Neural progenitor cell (in vitro differentiated cells): ENCODE data around the gene MACROD1. TPM values are rescaled to one million over a fixed set of nuclear protein-coding genes. Genes with fewer than 3 reads are reported as not detected.

ENCODE experiments used
- DNase-seq: peaks from one replicate; pipeline ENCODE4 v3.0.0-alpha.2; 2016; ENCODE audit warnings: low spot score
- H2AFZ ChIP-seq: fragments of 200-600 bp; sonication (generic); replicated peaks from 2 replicates; pipeline ENCODE4 v1.6.1; 2016; ENCODE audit warnings: antibody characterized with exemption
- H3F3A ChIP-seq: fragments of 200-600 bp; sonication (generic); 2 replicates; pipeline ENCODE4 v1.6.1; 2016; ENCODE audit warnings: antibody characterized with exemption, low read depth
- H3K27ac ChIP-seq: fragments of 200-600 bp; sonication (generic); 2 replicates; pipeline ENCODE4 v1.5.1; 2016; ENCODE audit warnings: mild to moderate bottlenecking
- H3K27me3 ChIP-seq: fragments of 200-600 bp; sonication (generic); 2 replicates; pipeline ENCODE4 v1.6.1; 2016; ENCODE audit warnings: mild to moderate bottlenecking, moderate library complexity
- H3K36me3 ChIP-seq: fragments of 200-600 bp; sonication (generic); 2 replicates; pipeline ENCODE4 v1.5.1; 2016
- H3K4me1 ChIP-seq: fragments of 200-600 bp; sonication (generic); 2 replicates; pipeline ENCODE4 v1.6.1; 2016; ENCODE audit warnings: mixed run types
- H3K4me2 ChIP-seq: fragments of 200-600 bp; sonication (generic); 2 replicates; pipeline ENCODE4 v1.6.1; 2016
- H3K4me3 ChIP-seq: fragments of 200-600 bp; sonication (generic); 2 replicates; pipeline ENCODE4 v1.5.1; 2016
- H3K79me2 ChIP-seq: fragments of 200-600 bp; sonication (generic); 2 replicates; pipeline ENCODE4 v1.6.1; 2016; ENCODE audit warnings: low read depth
- H3K9ac ChIP-seq: fragments of 200-600 bp; sonication (generic); 2 replicates; pipeline ENCODE4 v1.6.1; 2016
- H3K9me3 ChIP-seq: fragments of 200-600 bp; sonication (generic); 2 replicates; pipeline ENCODE4 v1.5.1; 2016; ENCODE audit warnings: low read depth
- H4K20me1 ChIP-seq: fragments of 200-600 bp; sonication (generic); 2 replicates; pipeline ENCODE4 v1.6.1; 2016; ENCODE audit warnings: low read depth
- H3K27ac Mint-ChIP-seq: 3 replicates; pipeline ENCODE4 v1.8.0; 2021; ENCODE audit warnings: mixed read lengths
- H3K27me3 Mint-ChIP-seq: 2 replicates; pipeline ENCODE4 v1.8.0; 2022; ENCODE audit warnings: low read depth, mild to moderate bottlenecking, inconsistent platforms, moderate library complexity, mixed read lengths; ENCODE audit not compliant: insufficient read depth
- H3K36me3 Mint-ChIP-seq: 3 replicates; pipeline ENCODE4 v1.8.0; 2021; ENCODE audit warnings: mixed read lengths
- H3K4me1 Mint-ChIP-seq: 3 replicates; pipeline ENCODE4 v1.8.0; 2021; ENCODE audit warnings: mixed read lengths
- H3K4me3 Mint-ChIP-seq: 3 replicates; pipeline ENCODE4 v1.8.0; 2021; ENCODE audit warnings: mild to moderate bottlenecking, moderate library complexity, mixed read lengths
- H3K9me3 Mint-ChIP-seq: 3 replicates; pipeline ENCODE4 v1.8.0; 2020; ENCODE audit warnings: mixed read lengths
- EZH2 ChIP-seq: fragments of 200-600 bp; sonication (generic); IDR thresholded peaks from 2 replicates; pipeline ENCODE4 v1.6.1; 2017; ENCODE audit warnings: antibody characterized with exemption, mild to moderate bottlenecking, moderate library complexity
- EZH2phosphoT487 ChIP-seq: fragments of 200-600 bp; sonication (generic); IDR thresholded peaks from 2 replicates; pipeline ENCODE4 v1.6.1; 2017; ENCODE audit warnings: antibody characterized with exemption
- total RNA-seq: library from RNA; depleted of rRNA; stranded (reverse); fragments of >200 nt; gene quantifications from 2 replicates; pipeline ENCODE4 v1.2.3, GENCODE V29; 2015; ENCODE audit warnings: low replicate concordance
- TF ChIP-seq, protein P1 (sequence below): fragments of 200-600 bp; sonication (generic); IDR thresholded peaks from 2 replicates; pipeline ENCODE4 v1.5.1; 2017; ENCODE audit warnings: antibody characterized with exemption, mild to moderate bottlenecking

The MACROD1 gene
- total RNA-seq, 1 donor from 2014 or later = 11.9 TPM

DNA sequence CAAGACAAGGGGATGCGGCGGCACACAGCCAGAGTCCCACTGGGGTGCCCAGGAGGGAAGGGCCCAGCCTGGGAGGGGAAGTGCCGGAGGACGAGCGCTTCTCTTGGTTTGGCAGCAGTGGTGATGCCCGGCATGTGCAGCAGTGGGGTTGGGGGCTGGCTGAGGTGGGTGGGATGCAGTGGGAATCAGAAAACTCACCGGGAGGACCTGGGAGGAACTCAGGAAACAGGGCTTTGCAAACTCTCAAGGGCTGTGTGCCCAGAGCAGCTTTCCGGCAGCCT, 43.6 kb upstream of the MACROD1 start:
- peaks cover 5% of the 10 kb centered on the region for H3K36me3 Mint-ChIP-seq

DNA sequence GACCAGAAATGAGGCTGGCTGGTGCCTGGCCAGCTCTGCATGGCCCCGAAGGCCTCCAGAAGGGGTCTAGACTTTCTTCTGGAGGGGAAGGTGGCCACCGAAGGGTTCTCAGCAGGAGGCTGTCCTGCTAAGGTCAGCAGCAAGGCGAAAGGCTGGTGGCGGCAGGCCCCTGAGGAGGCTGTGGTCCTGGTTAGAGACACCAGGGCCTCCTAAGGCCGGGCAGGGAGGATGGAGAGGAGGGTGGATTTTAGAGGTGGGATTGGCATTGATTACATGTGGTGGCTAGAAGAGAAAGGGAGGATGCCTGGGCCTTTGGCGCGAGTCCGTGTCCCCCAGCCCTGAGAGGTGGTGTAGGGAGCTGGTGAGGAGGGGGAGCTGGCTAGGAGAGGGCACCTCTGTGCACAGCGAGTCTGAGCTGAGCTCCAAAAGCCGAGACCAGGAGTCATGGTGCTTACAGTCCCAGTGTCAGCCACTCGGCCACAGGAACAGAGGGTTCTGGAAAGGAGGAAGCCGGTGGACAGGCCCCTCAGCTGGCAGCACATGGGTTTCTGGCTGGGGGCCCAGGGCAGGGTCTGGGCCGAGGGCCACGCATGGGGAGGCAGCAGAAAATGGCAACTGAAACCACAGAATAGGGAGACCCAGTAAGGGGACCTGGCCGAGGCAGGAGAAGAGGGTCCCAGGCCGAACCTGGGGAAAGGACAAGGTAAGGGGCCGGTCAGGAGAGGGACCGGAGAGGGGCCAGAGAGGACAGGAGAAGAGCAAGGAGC, 43.1 kb upstream of the MACROD1 start:
- Histone ChIP-seq H3K27ac (no peak overlapping the region), H3K36me3 (no peaks in the 10 kb centered on the region), H3K79me2 (no peaks in the 10 kb centered on the region), H3K9ac (peak overlapping the region; percentile 20), H4K20me1 (peaks cover 20% of the 10 kb centered on the region), H2AFZ (no peak overlapping the region), H3K9me3 (no peaks in the 10 kb centered on the region), H3F3A (peaks cover 13% of the 10 kb centered on the region), H3K4me3 (no peak overlapping the region), H3K4me1 (no peaks in the 10 kb centered on the region), H3K4me2 (no peak overlapping the region), H3K27me3 (no peaks in the 10 kb centered on the region)
- TF ChIP-seq EZH2phosphoT487 (no peak), EZH2 (no peak)
- TF ChIP-seq, protein P1, sequence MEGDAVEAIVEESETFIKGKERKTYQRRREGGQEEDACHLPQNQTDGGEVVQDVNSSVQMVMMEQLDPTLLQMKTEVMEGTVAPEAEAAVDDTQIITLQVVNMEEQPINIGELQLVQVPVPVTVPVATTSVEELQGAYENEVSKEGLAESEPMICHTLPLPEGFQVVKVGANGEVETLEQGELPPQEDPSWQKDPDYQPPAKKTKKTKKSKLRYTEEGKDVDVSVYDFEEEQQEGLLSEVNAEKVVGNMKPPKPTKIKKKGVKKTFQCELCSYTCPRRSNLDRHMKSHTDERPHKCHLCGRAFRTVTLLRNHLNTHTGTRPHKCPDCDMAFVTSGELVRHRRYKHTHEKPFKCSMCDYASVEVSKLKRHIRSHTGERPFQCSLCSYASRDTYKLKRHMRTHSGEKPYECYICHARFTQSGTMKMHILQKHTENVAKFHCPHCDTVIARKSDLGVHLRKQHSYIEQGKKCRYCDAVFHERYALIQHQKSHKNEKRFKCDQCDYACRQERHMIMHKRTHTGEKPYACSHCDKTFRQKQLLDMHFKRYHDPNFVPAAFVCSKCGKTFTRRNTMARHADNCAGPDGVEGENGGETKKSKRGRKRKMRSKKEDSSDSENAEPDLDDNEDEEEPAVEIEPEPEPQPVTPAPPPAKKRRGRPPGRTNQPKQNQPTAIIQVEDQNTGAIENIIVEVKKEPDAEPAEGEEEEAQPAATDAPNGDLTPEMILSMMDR = no peak
- DNase-seq = peak; percentile 1
- Mint-ChIP-seq H3K27me3 (peaks cover 8% of the 10 kb centered on the region), H3K4me1 (peaks cover 10% of the 10 kb centered on the region), H3K27ac (peak overlapping the region; percentile 63), H3K4me3 (peak overlapping the region; percentile 33), H3K9me3 (no peaks in the 10 kb centered on the region), H3K36me3 (peaks cover 9% of the 10 kb centered on the region)

More for the DNA sequence above, 43.6 kb upstream of the MACROD1 start:
- DNase-seq = peak; percentile 0
- Histone ChIP-seq H3K36me3 (no peaks in the 10 kb centered on the region), H3K9me3 (no peaks in the 10 kb centered on the region), H3K4me3 (no peak overlapping the region), H3F3A (peaks cover 8% of the 10 kb centered on the region), H3K9ac (peak overlapping the region; percentile 20), H3K27ac (no peak overlapping the region), H3K4me2 (no peak overlapping the region), H4K20me1 (peaks cover 15% of the 10 kb centered on the region), H2AFZ (no peak overlapping the region), H3K27me3 (no peaks in the 10 kb centered on the region), H3K79me2 (no peaks in the 10 kb centered on the region), H3K4me1 (no peaks in the 10 kb centered on the region)
- Mint-ChIP-seq H3K27me3 (peaks cover 8% of the 10 kb centered on the region), H3K27ac (no peak overlapping the region), H3K4me3 (no peak overlapping the region), H3K4me1 (peaks cover 7% of the 10 kb centered on the region), H3K9me3 (no peaks in the 10 kb centered on the region)
- TF ChIP-seq, protein P1 = no peak
- TF ChIP-seq EZH2 (no peak), EZH2phosphoT487 (no peak)

DNA sequence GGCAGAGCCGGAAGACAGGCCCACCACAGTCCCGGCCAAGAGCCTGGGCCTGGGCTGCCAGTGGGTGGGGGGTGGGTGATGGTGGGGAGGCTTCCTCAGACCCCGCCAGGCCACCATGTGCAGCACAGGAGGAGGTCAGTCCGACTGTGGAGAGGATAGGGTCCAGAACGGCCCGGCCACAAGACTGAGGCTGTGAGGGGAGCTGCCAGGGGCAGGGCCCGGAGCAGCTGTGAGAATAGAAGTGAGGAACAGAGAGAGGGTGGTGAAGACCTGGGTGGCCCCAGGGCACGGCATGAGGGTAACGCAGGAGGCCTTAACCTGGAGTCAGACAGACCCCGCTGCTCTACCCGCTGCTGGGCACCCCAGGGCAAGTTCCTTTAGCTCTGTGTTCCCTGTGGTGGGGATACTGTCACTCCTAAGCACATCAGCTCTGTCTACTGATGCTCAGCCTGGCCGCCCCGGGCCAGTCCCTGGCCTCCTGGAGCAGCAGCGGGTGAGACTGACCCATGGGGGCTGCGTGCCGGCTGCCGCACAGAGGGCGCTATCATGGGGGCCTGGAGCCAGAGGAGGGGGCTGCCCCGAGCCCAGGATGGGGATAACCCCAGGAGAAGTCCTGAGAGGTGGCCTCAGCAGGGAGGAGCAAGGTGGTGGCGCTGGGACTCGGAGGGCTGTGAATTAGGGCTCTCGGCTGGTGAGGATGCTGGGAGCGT, 42.3 kb upstream of the MACROD1 start:
- Mint-ChIP-seq H3K27ac (no peak overlapping the region), H3K36me3 (peaks cover 13% of the 10 kb centered on the region), H3K9me3 (no peaks in the 10 kb centered on the region), H3K4me3 (no peak overlapping the region), H3K4me1 (peaks cover 15% of the 10 kb centered on the region), H3K27me3 (peaks cover 8% of the 10 kb centered on the region)
- no peaks in the 10 kb centered on the region for H3K79me2 ChIP-seq
- H3K4me1 ChIP-seq = peaks cover under 1% of the 10 kb centered on the region
- H3K4me3 ChIP-seq = no peak overlapping the region
- no peaks in the 10 kb centered on the region for H3K9me3 ChIP-seq
- no peak overlapping the region for H2AFZ ChIP-seq
- no peaks in the 10 kb centered on the region for H3K36me3 ChIP-seq
- H3K27ac ChIP-seq = no peak overlapping the region
- H3F3A ChIP-seq = peaks cover 20% of the 10 kb centered on the region
- DNase-seq = peak; percentile 1
- TF ChIP-seq, protein P1 = no peak
- TF ChIP-seq EZH2phosphoT487 (no peak), EZH2 (no peak)
- H3K27me3 ChIP-seq = no peaks in the 10 kb centered on the region
- no peak overlapping the region for H3K9ac ChIP-seq
- no peak overlapping the region for H3K4me2 ChIP-seq
- peaks cover 26% of the 10 kb centered on the region for H4K20me1 ChIP-seq
